Immature natural killer cell (primary cell): ENCODE data around the gene MTERF4. TPM values are rescaled to one million over a fixed set of nuclear protein-coding genes. Genes with fewer than 3 reads are reported as not detected.
A peak's percentile ranks its signal among the peaks of the same experiment; 100 is the strongest.

Experiments
- DNase-seq, 3 donors: peaks; one replicate each; pipeline ENCODE4 v3.0.0; 2022; ENCODE audit warnings: mixed read lengths in 1 of 3
- H3K27ac Mint-ChIP-seq, 6 donors: one replicate each; pipeline ENCODE4 v1.8.0; 2020; ENCODE audit warnings: mixed read lengths in 6 of 6, mild to moderate bottlenecking in 5 of 6, inconsistent platforms in 4 of 6, moderate library complexity in 3 of 6
- H3K27me3 Mint-ChIP-seq, 3 donors: one replicate each; pipeline ENCODE4 v1.8.0; 2020 to 2021; ENCODE audit warnings: low read depth in 3 of 3, mild to moderate bottlenecking in 3 of 3, mixed read lengths in 3 of 3, moderate library complexity in 3 of 3, inconsistent platforms in 1 of 3
- H3K36me3 Mint-ChIP-seq, 3 donors: one replicate each; pipeline ENCODE4 v1.8.0; 2020; ENCODE audit warnings: mixed read lengths in 3 of 3, inconsistent platforms in 2 of 3, mild to moderate bottlenecking in 2 of 3
- H3K4me1 Mint-ChIP-seq, 2 donors: one replicate each; pipeline ENCODE4 v1.8.0; 2020; ENCODE audit warnings: inconsistent platforms in 2 of 2, mild to moderate bottlenecking in 2 of 2, mixed read lengths in 2 of 2, moderate library complexity in 1 of 2
- H3K4me3 Mint-ChIP-seq, 5 donors: one replicate each; pipeline ENCODE4 v1.8.0; 2020; ENCODE audit warnings: mild to moderate bottlenecking in 5 of 5, mixed read lengths in 5 of 5, inconsistent platforms in 3 of 5, moderate library complexity in 3 of 5
- H3K9me3 Mint-ChIP-seq, 6 donors: one replicate each; pipeline ENCODE4 v1.8.0; 2020; ENCODE audit warnings: mild to moderate bottlenecking in 6 of 6, mixed read lengths in 6 of 6, inconsistent platforms in 4 of 6, moderate library complexity in 3 of 6
- polyA plus RNA-seq, 3 donors: library from polyadenylated mRNA; unstranded; fragments of 300-500 nt; fragmentation: Illumina TruSeq; gene quantifications; one replicate each; pipeline ENCODE4 v1.2.3, GENCODE V29; 2021

The MTERF4 gene
- polyA plus RNA-seq, 3 donors from 2014 or later, result 27.8 to 35.8 (median 30.9) TPM

DNA sequence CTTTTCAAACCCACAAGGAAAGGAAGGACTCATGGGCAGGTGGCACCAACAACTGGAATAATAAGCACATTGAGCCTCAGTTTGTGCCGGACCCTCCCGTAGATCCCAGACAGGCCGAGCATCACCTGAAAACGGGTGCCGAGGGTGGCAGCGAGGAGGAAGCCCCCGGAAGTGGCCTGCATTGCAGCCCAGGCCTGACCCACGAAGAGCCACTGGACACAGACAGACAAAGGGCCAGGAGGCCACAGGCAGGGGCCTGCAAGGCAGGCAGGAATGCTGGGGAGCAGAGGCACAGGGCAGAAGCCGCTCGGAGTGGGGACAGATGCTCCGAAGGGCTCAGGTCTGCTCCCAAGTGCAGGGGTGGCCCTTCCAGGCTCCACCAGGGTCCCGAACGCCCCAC lies 31.7 kb downstream of the MTERF4 start:
- Mint-ChIP-seq H3K9me3 (no peaks in the 10 kb centered on the region), H3K27ac (no peak overlapping the region), H3K36me3 (peaks cover 1 to 6% (median 6%) of the 10 kb centered on the region in 3 donors), H3K27me3 (peaks cover 0 to 1% (median 0%) of the 10 kb centered on the region in 3 donors), H3K4me1 (no peaks in the 10 kb centered on the region), H3K4me3 (no peak overlapping the region)
- DNase-seq, result no peak

GRCh38 chr2:241069821-241070281 lies 32.2 kb downstream of the MTERF4 start:
- Mint-ChIP-seq H3K4me1 (no peaks in the 10 kb centered on the region), H3K27me3 (peaks cover 0 to 1% (median 0%) of the 10 kb centered on the region in 3 donors), H3K27ac (no peak overlapping the region), H3K4me3 (no peak overlapping the region), H3K9me3 (no peaks in the 10 kb centered on the region), H3K36me3 (peaks cover 0 to 3% (median 2%) of the 10 kb centered on the region in 3 donors)
- no peak for DNase-seq

DNA sequence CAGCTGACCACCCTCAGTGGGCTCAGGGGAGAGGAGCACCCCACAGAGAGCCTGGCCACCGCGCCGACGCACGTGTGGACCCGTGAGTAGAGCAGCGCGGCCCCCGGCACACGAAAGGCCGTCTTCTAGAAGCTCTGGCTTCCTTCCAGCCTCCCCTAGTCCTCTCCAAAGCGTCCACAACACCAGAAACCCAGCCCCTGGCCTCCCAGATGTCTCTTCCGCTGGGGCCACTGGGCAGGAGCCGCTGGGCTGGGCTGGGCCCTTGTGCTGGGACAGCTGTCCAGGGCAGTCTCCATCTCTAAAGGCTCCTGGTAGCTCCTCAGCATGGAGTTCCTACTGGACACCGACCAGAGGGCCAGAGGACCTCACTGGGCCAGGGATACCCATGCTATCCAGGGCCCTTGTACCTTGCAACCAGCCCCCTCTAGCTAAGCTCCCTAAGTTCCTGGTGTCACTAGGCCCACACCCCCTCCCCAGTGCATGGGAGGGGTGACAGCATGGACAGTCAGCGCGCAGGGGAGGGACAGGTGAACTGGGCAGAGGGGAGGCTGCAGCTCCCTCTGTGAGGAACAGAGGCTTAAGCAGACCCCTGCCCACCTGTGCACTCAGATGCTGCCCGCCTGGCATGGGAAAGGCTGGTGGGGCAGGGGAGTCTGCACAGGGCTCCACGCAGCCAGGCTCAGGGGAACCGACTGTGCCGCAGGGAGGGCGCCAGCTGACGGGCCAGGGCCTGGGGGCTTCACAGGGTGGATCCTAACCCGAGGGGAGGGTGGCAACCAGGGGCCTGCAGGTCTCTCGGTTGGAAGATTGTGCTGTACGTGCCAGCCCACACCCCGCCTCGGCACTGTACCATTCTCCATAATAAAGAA lies 32.9 kb downstream of the MTERF4 start:
- peaks cover 0 to 1% (median 0%) of the 10 kb centered on the region in 3 donors for H3K27me3 Mint-ChIP-seq
- no peaks in the 10 kb centered on the region for H3K9me3 Mint-ChIP-seq
- peaks cover 0 to 1% of the 10 kb centered on the region in 2 donors for H3K4me1 Mint-ChIP-seq
- DNase-seq, result no peak
- no peaks in the 10 kb centered on the region for H3K36me3 Mint-ChIP-seq
- no peak overlapping the region for H3K27ac Mint-ChIP-seq
- H3K4me3 Mint-ChIP-seq, result no peak overlapping the region

- no peak overlapping the region for H3K27ac Mint-ChIP-seq
- no peak overlapping the region for H3K4me3 Mint-ChIP-seq
- no peaks in the 10 kb centered on the region for H3K9me3 Mint-ChIP-seq
- no peaks in the 10 kb centered on the region for H3K36me3 Mint-ChIP-seq
- no peak for DNase-seq
- H3K4me1 Mint-ChIP-seq, result peaks cover 0 to 2% of the 10 kb centered on the region in 2 donors
- peaks cover 0 to 1% (median 0%) of the 10 kb centered on the region in 3 donors for H3K27me3 Mint-ChIP-seq
These were observed 33.7 kb downstream of the MTERF4 start for GRCh38 chr2:241068136-241068941.

DNA sequence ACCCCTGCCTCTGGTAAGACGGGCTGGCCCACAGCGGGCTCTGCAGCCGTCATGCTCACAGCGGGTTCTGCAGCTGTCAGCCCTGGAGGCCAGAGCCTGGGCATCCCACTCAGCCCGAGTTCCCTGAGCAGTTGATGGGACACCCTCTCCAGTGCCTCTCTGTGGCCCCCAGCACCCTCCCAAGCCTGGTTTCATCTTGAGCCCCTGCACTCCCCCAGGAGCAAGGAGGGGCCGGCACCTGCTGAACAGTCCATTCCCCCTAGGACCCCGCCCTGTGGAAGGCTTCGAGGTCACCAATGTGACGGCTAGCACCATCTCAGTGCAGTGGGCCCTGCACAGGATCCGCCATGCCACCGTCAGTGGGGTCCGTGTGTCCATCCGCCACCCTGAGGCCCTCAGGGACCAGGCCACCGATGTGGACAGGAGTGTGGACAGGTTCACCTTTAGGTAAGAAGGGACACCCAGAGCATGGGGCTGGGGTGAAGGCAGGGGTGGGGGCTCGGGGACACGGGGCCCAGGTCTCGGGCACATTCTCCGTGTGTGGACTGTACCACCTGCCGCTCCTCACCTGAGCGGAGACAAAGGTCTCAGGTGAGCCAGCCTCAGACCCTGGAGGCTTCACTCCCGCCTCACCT lies 34.5 kb downstream of the MTERF4 start:
- Mint-ChIP-seq H3K9me3 (no peaks in the 10 kb centered on the region), H3K4me1 (peaks cover 0 to 2% of the 10 kb centered on the region in 2 donors), H3K27me3 (peaks cover 0 to 1% (median 0%) of the 10 kb centered on the region in 3 donors), H3K4me3 (no peak overlapping the region), H3K36me3 (no peaks in the 10 kb centered on the region), H3K27ac (no peak overlapping the region)
- no peak for DNase-seq

GRCh38 chr2:241066893-241067341 lies 35.2 kb downstream of the MTERF4 start:
- peaks cover 0 to 1% (median 0%) of the 10 kb centered on the region in 3 donors for H3K27me3 Mint-ChIP-seq
- DNase-seq, result no peak
- H3K36me3 Mint-ChIP-seq, result no peaks in the 10 kb centered on the region
- no peaks in the 10 kb centered on the region for H3K9me3 Mint-ChIP-seq
- no peak overlapping the region for H3K4me3 Mint-ChIP-seq
- H3K4me1 Mint-ChIP-seq, result peaks cover 0 to 2% of the 10 kb centered on the region in 2 donors
- no peak overlapping the region for H3K27ac Mint-ChIP-seq

DNA sequence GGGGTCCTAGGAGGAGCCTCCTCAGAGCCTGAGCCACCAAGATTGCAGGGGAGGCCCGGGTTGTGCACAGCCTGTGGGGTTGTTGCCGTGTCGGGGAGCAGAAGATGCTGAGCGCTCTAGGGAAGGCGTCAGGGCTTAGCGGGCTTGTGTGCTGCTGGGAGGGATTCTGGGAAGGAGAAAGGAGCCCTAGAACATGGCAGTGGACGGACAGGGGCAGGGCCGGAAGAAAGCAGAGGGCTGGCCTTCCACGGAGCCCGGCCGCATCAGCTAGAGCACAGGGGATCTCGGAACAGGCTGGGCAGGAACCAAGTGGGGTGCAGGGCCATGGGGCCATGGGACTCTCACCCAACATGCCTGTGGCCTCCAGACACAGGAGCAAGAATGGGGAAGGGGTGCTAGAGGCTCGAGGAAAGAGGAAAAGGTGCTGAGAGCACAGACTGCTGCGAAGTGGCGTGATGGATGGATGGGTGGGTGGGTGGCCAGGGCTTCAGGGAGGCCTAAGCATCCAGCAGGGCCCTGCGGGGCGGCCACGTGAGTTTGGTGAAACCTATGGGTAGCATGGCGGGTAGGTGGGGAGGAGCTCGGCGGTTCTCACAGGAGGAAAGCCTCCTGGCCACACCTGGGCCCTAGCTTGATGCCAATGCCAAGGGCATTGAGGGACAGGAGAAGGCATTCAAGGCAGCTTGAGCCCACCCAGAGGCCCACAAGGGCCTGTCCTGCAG lies 35.8 kb downstream of the MTERF4 start:
- H3K4me1 Mint-ChIP-seq, result peaks cover 0 to 2% of the 10 kb centered on the region in 2 donors
- H3K9me3 Mint-ChIP-seq, result no peaks in the 10 kb centered on the region
- peaks cover 0 to 1% (median 0%) of the 10 kb centered on the region in 3 donors for H3K27me3 Mint-ChIP-seq
- no peaks in the 10 kb centered on the region for H3K36me3 Mint-ChIP-seq
- peak overlapping the region in 1 of 5 donors; percentile 29 for H3K4me3 Mint-ChIP-seq
- no peak overlapping the region for H3K27ac Mint-ChIP-seq
- DNase-seq, result no peak

- Mint-ChIP-seq H3K27me3 (peaks cover 0 to 5% (median 0%) of the 10 kb centered on the region in 3 donors), H3K27ac (no peak overlapping the region), H3K36me3 (no peaks in the 10 kb centered on the region), H3K9me3 (no peaks in the 10 kb centered on the region), H3K4me3 (no peak overlapping the region), H3K4me1 (peaks cover 0 to 2% of the 10 kb centered on the region in 2 donors)
- no peak for DNase-seq
These were observed 36.7 kb downstream of the MTERF4 start for GRCh38 chr2:241065355-241065803.

- peaks cover 0 to 5% (median 2%) of the 10 kb centered on the region in 3 donors for H3K27me3 Mint-ChIP-seq
- peaks cover 0 to 2% of the 10 kb centered on the region in 2 donors for H3K4me1 Mint-ChIP-seq
- no peak for DNase-seq
- H3K36me3 Mint-ChIP-seq, result no peaks in the 10 kb centered on the region
- H3K27ac Mint-ChIP-seq, result no peak overlapping the region
- H3K4me3 Mint-ChIP-seq, result no peak overlapping the region
- H3K9me3 Mint-ChIP-seq, result no peaks in the 10 kb centered on the region
These were observed 37.2 kb downstream of the MTERF4 start for GRCh38 chr2:241064802-241065354.

DNA sequence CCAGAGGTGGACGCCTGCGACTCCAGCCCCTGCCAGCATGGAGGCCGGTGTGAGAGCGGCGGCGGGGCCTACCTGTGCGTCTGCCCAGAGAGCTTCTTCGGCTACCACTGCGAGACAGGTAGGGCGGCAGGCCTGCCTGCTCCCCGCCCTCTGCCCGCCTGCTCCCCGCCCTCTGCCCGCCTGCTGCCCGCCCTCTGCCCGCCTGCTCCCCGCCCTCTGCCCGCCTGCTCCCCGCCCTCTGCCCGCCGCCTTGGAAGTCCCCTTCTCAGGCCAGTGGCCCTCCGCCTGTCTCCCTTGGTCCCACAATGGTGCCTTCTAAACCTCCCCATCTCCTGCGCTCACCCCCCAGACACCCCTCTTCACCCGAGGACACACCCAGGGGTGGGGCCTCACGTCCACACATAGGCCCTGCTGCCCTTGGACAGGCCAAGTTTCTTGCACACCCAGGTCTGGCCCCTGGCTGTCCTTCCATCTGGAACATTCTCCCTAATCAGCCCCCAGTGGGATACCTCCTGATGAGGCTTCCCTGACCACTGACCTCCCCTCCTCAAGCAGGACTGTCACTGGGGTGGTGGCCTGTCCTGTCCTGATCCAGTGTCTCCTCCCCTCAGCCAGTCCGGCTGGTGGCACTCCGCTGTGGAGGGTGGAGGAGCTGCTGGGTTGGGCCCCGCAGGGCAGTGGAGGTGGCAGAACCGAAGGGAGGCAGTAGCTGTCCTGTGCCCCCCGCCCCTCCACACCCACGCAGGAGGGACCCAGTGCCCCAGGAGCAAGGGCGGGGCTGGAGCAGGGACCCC lies 37.9 kb downstream of the MTERF4 start:
- no peak overlapping the region for H3K27ac Mint-ChIP-seq
- H3K9me3 Mint-ChIP-seq, result no peaks in the 10 kb centered on the region
- no peaks in the 10 kb centered on the region for H3K36me3 Mint-ChIP-seq
- peaks cover 0 to 2% of the 10 kb centered on the region in 2 donors for H3K4me1 Mint-ChIP-seq
- peak in 2 of 3 donors; percentile 6 to 15 for DNase-seq
- H3K27me3 Mint-ChIP-seq, result peaks cover 2 to 5% (median 3%) of the 10 kb centered on the region in 3 donors
- peak overlapping the region in 1 of 5 donors; percentile 13 for H3K4me3 Mint-ChIP-seq

DNA sequence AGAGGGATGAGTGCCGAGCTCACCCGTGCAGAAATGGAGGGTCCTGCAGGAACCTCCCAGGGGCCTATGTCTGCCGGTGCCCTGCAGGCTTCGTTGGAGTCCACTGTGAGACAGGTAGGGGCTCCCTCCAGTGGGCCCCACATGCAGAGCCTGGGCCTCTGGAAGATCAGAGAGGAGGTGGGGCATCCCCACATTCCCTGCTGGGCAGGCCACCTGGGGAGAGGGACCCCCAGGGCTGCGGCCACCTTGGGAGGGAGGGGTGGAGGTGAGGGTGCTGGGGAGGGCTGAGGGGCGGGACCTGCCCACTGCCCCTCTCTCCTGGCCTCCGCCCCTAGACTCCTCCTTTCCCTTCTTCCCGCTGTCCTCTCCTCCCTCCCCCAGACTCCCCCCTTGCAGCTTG lies 38.5 kb downstream of the MTERF4 start:
- Mint-ChIP-seq H3K9me3 (no peaks in the 10 kb centered on the region), H3K27ac (no peak overlapping the region), H3K4me1 (peaks cover 0 to 2% of the 10 kb centered on the region in 2 donors)

GRCh38 chr2:241063093-241063551 lies 39.0 kb downstream of the MTERF4 start:
- no peak for DNase-seq
- H3K4me3 Mint-ChIP-seq, result no peak overlapping the region
- no peak overlapping the region for H3K27ac Mint-ChIP-seq
- no peaks in the 10 kb centered on the region for H3K36me3 Mint-ChIP-seq
- peaks cover 2 to 5% (median 3%) of the 10 kb centered on the region in 3 donors for H3K27me3 Mint-ChIP-seq
- H3K4me1 Mint-ChIP-seq, result peaks cover 0 to 2% of the 10 kb centered on the region in 2 donors
- no peaks in the 10 kb centered on the region for H3K9me3 Mint-ChIP-seq

More for the DNA sequence above, 38.5 kb downstream of the MTERF4 start:
- Mint-ChIP-seq H3K27me3 (peaks cover 2 to 5% (median 3%) of the 10 kb centered on the region in 3 donors), H3K4me3 (no peak overlapping the region), H3K36me3 (no peaks in the 10 kb centered on the region)
- no peak for DNase-seq
